HG02870 (cell line): ENCODE measurements around the gene HNRNPA0.

Source experiments
- ATAC-seq: cut with Tn5 transposase; IDR thresholded peaks from one replicate; pipeline ENCODE4 v1.9.1; 2021; ENCODE audit warnings: mild to moderate bottlenecking, moderate library complexity; ENCODE audit not compliant: unreplicated experiment

Gene HNRNPA0

GRCh38 chr5:137728048-137728447, 26.1 kb downstream of the HNRNPA0 start:
- ATAC-seq: no peak

GRCh38 chr5:137727623-137728022, 26.5 kb downstream of the HNRNPA0 start:
- ATAC-seq: no peak

GRCh38 chr5:137724251-137724650, 29.9 kb downstream of the HNRNPA0 start:
- ATAC-seq: no peak

- no peak for ATAC-seq
Measured at GRCh38 chr5:137718611-137719010, 35.6 kb downstream of the HNRNPA0 start.

- ATAC-seq: no peak
Measured at GRCh38 chr5:137716337-137716736, 37.8 kb downstream of the HNRNPA0 start.

GRCh38 chr5:137715456-137715855, 38.7 kb downstream of the HNRNPA0 start:
- no peak for ATAC-seq

- ATAC-seq: no peak
Measured at GRCh38 chr5:137714946-137715345, 39.2 kb downstream of the HNRNPA0 start.

GRCh38 chr5:137714494-137714893, 39.7 kb downstream of the HNRNPA0 start:
- no peak for ATAC-seq

- no peak for ATAC-seq
Measured at GRCh38 chr5:137712139-137712667, 42.0 kb downstream of the HNRNPA0 start.

GRCh38 chr5:137710086-137710485, 44.1 kb downstream of the HNRNPA0 start:
- ATAC-seq: no peak

- ATAC-seq: no peak
Measured at GRCh38 chr5:137708796-137709559, 45.2 kb downstream of the HNRNPA0 start.

GRCh38 chr5:137708062-137708461, 46.1 kb downstream of the HNRNPA0 start:
- ATAC-seq: no peak

GRCh38 chr5:137706841-137707240, 47.3 kb downstream of the HNRNPA0 start:
- no peak for ATAC-seq

GRCh38 chr5:137705106-137705505, 49.1 kb downstream of the HNRNPA0 start:
- ATAC-seq: no peak

GRCh38 chr5:137703565-137703964, 50.6 kb downstream of the HNRNPA0 start:
- ATAC-seq: no peak

GRCh38 chr5:137700282-137700680, 53.9 kb downstream of the HNRNPA0 start:
- ATAC-seq: no peak

GRCh38 chr5:137699336-137700281, 54.6 kb downstream of the HNRNPA0 start:
- ATAC-seq: no peak

GRCh38 chr5:137696481-137696880, 57.7 kb downstream of the HNRNPA0 start:
- no peak for ATAC-seq

- no peak for ATAC-seq
Measured at GRCh38 chr5:137695651-137696428, 58.3 kb downstream of the HNRNPA0 start.
